GM13976 (cell line): ENCODE measurements around the gene CHAT.

Source experiments
- DNase-seq: peaks from one replicate; pipeline ENCODE4 v3.0.0; 2012; ENCODE audit warnings: low spot score
- in situ Hi-C: fragments of 300-500 bp; cut with MboI; formaldehyde crosslinking; loops from one replicate; pipeline ENCODE4 v1.12.0; 2022; ENCODE audit warnings: low sequenced_read_pairs, mixed read lengths, inconsistent platforms; ENCODE audit not compliant: unreplicated experiment
- TF ChIP-seq, protein P1 (sequence below): IDR thresholded peaks from 2 replicates; pipeline ENCODE4 v1.5.1; 2012; ENCODE audit warnings: borderline replicate concordance, mild to moderate bottlenecking; ENCODE audit not compliant: insufficient read depth; ENCODE audit errors: extremely low read depth, missing control alignments, control extremely low read depth

Gene CHAT

DNA sequence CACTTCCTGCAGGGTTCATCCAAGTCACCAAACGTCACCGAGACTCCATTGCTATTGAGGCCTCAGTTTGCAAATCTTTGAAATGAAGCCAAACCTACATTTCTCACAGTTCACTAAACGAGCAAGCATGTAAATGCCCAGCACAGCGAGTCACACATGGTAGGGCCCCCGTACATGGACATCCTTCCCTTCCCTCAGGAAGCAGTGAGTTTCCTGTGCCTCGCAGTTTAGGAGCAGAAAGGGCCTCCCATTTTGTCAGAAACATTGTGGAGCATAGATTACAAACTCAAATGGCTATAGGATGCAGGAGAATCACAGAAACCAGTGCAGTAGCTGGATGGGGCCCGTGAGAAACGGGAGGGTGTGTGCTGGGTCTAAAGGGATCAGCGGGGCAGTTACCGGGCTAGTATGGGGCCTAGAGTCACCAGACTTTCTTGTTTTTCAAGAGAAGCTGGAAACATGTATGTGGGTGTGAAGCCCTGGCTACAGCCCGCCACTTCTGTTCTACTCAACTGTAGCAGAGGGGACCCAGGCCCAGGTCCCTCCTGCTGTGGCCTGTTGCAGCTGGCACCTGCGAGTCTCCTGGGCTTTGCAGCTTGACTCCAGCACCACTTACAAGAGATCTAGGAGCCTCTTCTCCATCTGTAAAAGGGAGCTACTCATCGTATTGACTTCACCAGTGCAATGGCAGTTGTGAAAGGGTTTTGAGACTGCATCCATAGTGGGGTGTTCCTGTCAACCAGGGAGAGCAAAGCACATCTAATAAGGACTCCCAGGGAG lies 17.9 kb upstream of the CHAT start:
- in situ Hi-C loops = loop anchor here (25.0 kb wide), 1 partner anchor 641 kb away; no protein-coding TSS in a partner anchor
- TF ChIP-seq, protein P1, sequence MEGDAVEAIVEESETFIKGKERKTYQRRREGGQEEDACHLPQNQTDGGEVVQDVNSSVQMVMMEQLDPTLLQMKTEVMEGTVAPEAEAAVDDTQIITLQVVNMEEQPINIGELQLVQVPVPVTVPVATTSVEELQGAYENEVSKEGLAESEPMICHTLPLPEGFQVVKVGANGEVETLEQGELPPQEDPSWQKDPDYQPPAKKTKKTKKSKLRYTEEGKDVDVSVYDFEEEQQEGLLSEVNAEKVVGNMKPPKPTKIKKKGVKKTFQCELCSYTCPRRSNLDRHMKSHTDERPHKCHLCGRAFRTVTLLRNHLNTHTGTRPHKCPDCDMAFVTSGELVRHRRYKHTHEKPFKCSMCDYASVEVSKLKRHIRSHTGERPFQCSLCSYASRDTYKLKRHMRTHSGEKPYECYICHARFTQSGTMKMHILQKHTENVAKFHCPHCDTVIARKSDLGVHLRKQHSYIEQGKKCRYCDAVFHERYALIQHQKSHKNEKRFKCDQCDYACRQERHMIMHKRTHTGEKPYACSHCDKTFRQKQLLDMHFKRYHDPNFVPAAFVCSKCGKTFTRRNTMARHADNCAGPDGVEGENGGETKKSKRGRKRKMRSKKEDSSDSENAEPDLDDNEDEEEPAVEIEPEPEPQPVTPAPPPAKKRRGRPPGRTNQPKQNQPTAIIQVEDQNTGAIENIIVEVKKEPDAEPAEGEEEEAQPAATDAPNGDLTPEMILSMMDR = no peak
- DNase-seq = no peak

GRCh38 chr10:49596493-49596809 lies 17.4 kb upstream of the CHAT start:
- TF ChIP-seq, protein P1 = no peak
- in situ Hi-C loops = loop anchor here (25.0 kb wide), 1 partner anchor 641 kb away; no protein-coding TSS in a partner anchor

GRCh38 chr10:49596836-49597235 lies 17.0 kb upstream of the CHAT start:
- in situ Hi-C loops = loop anchor here (25.0 kb wide), 1 partner anchor 640 kb away; no protein-coding TSS in a partner anchor
- TF ChIP-seq, protein P1 = no peak
- DNase-seq = no peak

More at GRCh38 chr10:49596493-49596809, 17.4 kb upstream of the CHAT start:
- DNase-seq = no peak

DNA sequence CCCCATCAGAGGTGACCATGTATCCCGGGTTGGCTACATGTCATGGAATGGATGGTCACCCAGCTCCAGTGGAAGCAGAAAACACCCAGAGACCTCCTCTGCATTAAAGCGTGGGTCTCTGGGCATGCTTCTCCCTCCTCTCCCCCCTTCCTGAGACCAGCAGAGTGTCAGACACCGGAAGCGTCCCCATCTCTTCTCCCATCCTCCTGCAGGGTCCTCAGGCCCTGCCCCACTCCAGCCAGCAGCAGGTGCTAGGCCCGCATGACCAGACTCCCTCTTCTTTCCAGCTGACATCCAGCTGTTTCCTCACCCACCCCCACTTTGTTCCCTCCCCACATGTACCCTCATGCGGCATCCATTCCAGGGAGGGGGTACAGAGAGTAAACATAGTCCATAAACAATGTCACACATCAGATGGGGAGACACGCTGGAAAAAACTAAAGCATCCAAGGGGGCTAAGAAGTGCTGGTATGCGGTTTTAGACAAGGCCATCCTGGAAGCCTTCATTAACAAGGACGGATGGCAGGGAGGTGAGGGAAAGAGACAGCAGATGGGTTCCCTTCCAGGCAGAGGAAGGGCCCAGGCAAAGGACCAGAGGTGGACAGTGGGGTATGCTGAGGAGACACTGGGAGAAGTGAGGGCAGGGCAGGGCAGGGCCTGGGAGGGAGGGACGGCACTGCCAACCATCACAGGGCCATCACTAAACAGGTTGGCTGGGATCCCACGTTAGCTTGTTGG lies 16.2 kb upstream of the CHAT start:
- TF ChIP-seq, protein P1 = no peak
- DNase-seq = no peak
- in situ Hi-C loops = loop anchor here (25.0 kb wide), 1 partner anchor 640 kb away; no protein-coding TSS in a partner anchor

- in situ Hi-C loops = loop anchor here (25.0 kb wide), 1 partner anchor 639 kb away; no protein-coding TSS in a partner anchor
- DNase-seq = no peak
- TF ChIP-seq, protein P1 = no peak
Observed at GRCh38 chr10:49598164-49598856, 15.5 kb upstream of the CHAT start.

DNA sequence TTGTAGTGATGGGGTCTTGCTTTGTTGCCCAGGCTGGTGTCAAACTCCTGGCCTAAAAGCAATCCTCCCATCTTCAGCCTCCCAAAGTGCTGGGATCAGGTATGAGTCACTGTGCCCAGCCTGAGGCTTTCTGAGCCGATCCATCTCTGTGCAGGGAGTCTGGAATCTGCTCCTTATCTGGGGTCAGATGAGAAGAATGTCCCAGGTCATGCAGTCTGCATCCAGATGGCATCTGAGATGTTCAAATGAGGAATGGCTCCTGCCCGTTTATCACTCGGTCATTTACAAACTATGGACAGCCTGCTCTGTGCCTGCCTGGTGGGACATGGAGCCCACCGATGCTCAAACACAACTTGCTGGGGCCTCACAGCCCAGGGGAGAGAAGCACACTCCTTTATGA lies 14.9 kb upstream of the CHAT start:
- DNase-seq = peak; percentile 7
- TF ChIP-seq, protein P1 = no peak
- in situ Hi-C loops = loop anchor here (25.0 kb wide), 1 partner anchor 638 kb away; no protein-coding TSS in a partner anchor
